Erythroblast (primary cell): ENCODE measurements around the gene STRN4.

Experiments used
- GATA1 ChIP-seq: IDR thresholded peaks from 2 replicates; pipeline ENCODE4 v1.6.1; 2011; ENCODE audit warnings: low read depth, mild to moderate bottlenecking, control low read depth, low read length, moderate library complexity
- POLR2A ChIP-seq: IDR thresholded peaks from 2 replicates; pipeline ENCODE4 v1.6.1; 2011; ENCODE audit warnings: mild to moderate bottlenecking, low read length

GRCh38 chr19:46678110-46678732 lies 68.0 kb downstream of the STRN4 start:
- TF ChIP-seq POLR2A = no peak
- no peak for TF ChIP-seq GATA1
